PFSK-1 (cell line): Measurements from ENCODE around the gene ADCY7.

Source experiments
- FOXP2 ChIP-seq: optimal IDR thresholded peaks from 2 replicates; pipeline ENCODE3; 2011; ENCODE audit warnings: borderline replicate concordance, control low read depth, inconsistent platforms; ENCODE audit not compliant: insufficient read depth; ENCODE audit errors: extremely low read length, extremely low read depth
- POLR2AphosphoS5 ChIP-seq: IDR thresholded peaks from 2 replicates; pipeline ENCODE4 v1.6.1; 2012; ENCODE audit warnings: low read depth, mild to moderate bottlenecking, control low read depth, low read length, moderate library complexity
- REST ChIP-seq, 2 experiments: IDR thresholded peaks; 2 replicates each; pipeline versions ENCODE4 v1.6.1 to v1.8.0; 2011 to 2012; ENCODE audit warnings: low read depth in 2 of 2, low read length in 2 of 2, control low read depth in 1 of 2, inconsistent platforms in 1 of 2, mild to moderate bottlenecking in 1 of 2, moderate library complexity in 1 of 2; ENCODE audit not compliant: insufficient read depth in 1 of 2
- SIN3A ChIP-seq: IDR thresholded peaks from 2 replicates; pipeline ENCODE4 v1.6.1; 2012; ENCODE audit warnings: mild to moderate bottlenecking, low read length, moderate library complexity, borderline replicate concordance; ENCODE audit not compliant: insufficient read depth
- TAF1 ChIP-seq: IDR thresholded peaks from 2 replicates; pipeline ENCODE4 v1.6.1; 2012; ENCODE audit warnings: low read length, control low read depth, borderline replicate concordance; ENCODE audit not compliant: insufficient read depth

The ADCY7 gene

DNA sequence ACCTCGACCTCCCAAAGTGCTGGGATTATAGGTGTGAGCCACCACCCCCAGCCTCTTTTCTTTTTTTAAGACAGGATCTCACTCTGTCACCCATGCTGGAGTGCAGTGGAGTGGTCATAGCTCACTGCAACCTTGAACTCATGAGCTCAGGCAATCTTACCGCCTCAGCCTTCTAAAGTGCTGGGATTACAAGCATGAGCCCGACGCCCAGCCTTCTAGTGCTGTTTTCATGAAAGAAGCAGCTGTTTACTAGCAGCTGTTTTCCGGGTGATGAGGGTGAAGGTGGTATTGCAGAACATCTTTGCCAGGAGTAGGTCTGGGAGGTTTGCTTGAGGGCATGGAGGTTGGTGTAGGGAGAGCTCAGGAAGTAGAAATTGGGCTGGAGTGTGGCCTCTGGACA, 2.0 kb downstream of the ADCY7 start:
- TF ChIP-seq SIN3A (no peak), REST (IDR thresholded peaks at IDR 0.05; ENCODE audit: insufficient read depth in 1 of 2, low read depth in 2 of 2, low read length in 2 of 2) (no peak), POLR2AphosphoS5 (no peak), FOXP2 (no peak), TAF1 (no peak)

- TF ChIP-seq POLR2AphosphoS5 (no peak), REST (IDR thresholded peaks at IDR 0.05; ENCODE audit: insufficient read depth in 1 of 2, low read depth in 2 of 2, low read length in 2 of 2) (no peak), SIN3A (no peak), FOXP2 (no peak), TAF1 (no peak)
Observed at GRCh38 chr16:50269061-50269705, 2.8 kb downstream of the ADCY7 start.

- TF ChIP-seq REST (IDR thresholded peaks at IDR 0.05; ENCODE audit: insufficient read depth in 1 of 2, low read depth in 2 of 2, low read length in 2 of 2) (no peak), TAF1 (no peak), SIN3A (no peak), POLR2AphosphoS5 (no peak), FOXP2 (no peak)
Observed at GRCh38 chr16:50269769-50270509, 3.6 kb downstream of the ADCY7 start.

- TF ChIP-seq REST (IDR thresholded peaks at IDR 0.05; ENCODE audit: insufficient read depth in 1 of 2, low read depth in 2 of 2, low read length in 2 of 2) = no peak
- TF ChIP-seq SIN3A = no peak
- TF ChIP-seq TAF1 = no peak
- TF ChIP-seq POLR2AphosphoS5 = no peak
- TF ChIP-seq FOXP2 = no peak
Observed at GRCh38 chr16:50270510-50271147, 4.3 kb downstream of the ADCY7 start.
